Limb (tissue), 2 donors: ENCODE results near the gene CAMSAP1.
"Not testable (repeated sequence)": the region's sequence is repeated elsewhere in the genome, so short reads cannot be mapped to it uniquely, and the experiment has no call there.

Experiments
- DNase-seq, 2 donors: peaks; one replicate each; pipeline ENCODE4 v3.0.0-alpha.2; 2016; ENCODE audit errors: extremely low spot score in 2 of 2

CAMSAP1 gene, protein sequence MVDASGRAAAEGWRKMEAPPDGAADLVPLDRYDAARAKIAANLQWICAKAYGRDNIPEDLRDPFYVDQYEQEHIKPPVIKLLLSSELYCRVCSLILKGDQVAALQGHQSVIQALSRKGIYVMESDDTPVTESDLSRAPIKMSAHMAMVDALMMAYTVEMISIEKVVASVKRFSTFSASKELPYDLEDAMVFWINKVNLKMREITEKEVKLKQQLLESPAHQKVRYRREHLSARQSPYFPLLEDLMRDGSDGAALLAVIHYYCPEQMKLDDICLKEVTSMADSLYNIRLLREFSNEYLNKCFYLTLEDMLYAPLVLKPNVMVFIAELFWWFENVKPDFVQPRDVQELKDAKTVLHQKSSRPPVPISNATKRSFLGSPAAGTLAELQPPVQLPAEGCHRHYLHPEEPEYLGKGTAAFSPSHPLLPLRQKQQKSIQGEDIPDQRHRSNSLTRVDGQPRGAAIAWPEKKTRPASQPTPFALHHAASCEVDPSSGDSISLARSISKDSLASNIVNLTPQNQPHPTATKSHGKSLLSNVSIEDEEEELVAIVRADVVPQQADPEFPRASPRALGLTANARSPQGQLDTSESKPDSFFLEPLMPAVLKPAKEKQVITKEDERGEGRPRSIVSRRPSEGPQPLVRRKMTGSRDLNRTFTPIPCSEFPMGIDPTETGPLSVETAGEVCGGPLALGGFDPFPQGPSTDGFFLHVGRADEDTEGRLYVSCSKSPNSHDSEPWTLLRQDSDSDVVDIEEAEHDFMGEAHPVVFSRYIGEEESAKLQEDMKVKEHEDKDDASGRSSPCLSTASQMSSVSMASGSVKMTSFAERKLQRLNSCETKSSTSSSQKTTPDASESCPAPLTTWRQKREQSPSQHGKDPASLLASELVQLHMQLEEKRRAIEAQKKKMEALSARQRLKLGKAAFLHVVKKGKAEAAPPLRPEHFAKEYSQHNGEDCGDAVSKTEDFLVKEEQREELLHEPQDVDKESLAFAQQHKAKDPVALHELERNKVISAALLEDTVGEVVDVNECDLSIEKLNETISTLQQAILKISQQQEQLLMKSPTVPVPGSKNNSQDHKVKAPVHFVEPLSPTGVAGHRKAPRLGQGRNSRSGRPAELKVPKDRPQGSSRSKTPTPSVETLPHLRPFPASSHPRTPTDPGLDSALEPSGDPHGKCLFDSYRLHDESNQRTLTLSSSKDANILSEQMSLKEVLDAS (N-terminal part only)

DNA sequence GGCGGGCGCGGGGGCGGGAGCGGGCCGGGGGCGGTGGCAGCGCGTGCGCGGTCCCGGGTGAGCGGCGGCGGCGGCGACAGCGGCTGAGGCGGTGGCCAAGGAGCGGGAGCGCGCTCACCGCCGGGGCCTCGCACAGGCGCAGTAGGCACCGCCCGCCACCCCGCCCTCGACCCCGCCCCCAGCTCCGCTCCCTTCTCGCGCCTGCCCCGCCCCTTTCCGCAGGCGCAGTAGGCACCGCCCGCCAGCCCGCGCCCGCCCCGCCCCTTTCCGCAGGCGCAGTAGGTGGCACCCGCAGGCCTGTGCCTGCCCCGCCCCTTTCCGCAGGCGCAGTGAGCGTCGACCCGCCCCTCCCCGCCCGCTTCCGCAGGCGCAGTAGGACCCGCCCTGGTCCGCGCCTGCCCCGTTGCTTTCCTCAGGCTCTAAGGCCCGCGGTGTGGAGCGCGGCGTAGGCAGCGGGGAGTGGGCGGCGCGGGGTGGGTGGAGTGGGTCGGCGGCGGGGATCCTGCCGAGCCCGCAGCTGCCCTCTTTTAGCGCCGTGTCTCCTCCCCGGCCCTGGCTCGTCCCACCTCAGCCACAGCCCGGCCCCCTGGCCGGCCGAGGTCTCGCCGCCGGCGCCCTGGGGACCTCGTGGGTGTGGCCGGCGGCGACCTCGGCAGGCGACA, at the start of gene CAMSAP1:
Gene CAMSAP1 (minus strand): TSS at position 116 of the 662 bp plus-strand sequence. CDS start 387 bp downstream, outside the sequence.
- DNase-seq: peak; percentile 96 to 99

DNA sequence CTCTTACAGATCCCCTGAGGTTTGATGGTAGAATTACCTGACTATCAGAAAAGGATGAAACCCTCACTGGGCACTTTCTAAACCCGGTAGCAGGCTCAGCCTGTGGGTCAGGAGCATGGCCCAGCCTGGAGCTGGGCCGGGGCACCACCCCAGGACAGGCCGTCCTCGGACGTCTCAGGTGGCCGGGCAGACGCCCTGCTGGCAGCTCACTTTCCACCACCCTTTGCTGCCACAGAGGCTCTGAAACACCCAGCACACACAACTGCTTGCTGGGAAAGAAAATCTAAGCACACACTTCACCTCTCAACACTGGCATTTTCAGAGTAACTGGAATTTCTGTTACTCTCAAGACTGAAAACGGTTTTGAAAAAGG, 49.4 kb upstream of the CAMSAP1 start:
- DNase-seq: no peak

DNA sequence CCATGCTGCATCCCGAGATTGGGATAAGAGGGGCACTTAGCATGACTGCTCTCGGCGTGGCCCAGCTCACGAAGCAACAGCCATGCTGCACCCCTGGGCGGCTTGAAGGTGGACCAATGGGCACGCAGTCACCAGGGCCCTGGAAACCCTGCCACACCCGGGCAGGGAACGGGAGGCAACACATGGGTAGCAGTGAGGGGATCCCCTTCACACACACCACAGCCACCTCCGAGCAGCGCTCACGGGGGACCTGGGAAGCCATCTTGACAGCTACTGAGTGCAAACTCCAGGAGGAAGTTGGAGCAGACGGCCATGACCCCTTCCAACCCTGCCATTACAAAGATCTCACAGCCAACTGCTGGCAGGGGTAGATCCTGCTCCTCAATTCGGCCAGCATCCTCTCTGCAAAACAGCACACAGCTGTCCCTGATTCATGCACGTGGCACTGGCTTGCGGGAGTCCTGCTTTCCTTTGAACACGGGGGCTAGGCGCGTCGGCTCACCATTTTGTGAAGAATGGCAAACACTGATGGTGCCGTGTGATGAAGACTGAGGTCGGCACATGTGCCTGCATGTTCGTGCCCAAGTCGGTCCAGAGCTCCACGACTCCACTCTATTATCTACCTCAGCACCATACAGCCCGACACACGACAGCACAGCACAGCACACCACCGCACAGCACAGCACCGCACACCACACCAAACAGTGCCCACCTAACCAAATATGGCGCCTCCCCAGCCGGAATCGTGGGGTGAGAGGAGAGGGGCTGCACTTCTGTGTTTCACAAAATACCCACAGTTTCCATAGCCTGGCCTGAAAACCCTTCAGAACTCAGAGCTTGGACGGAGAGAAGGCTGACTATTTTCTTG, 48.8 kb upstream of the CAMSAP1 start:
- no peak for DNase-seq

DNA sequence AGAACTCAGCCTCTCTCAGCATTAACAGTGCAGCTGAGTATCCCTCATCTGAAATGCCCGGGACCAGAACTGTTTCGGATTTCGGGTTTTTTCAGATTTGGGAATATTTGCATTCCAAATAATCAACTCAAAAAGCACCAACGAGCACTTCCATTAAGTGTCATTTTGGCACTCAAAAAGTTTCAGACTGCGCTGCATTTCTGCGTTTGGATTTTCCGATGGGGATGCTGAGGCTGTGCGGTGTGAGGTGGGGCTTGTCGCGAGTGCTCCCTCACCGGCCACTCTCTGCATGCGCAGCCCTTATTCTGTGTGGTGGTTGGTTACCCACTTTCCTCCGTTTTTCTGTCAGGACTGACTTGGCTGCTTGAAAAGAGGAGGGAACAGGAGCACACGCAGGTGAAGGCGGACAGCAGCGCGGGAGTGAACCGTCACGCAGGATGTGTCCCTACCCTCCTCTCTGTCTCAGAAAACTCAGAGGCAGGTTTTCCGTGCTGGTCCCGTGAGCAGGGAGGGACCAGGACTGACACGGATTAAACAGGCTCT, 45.4 kb upstream of the CAMSAP1 start:
- DNase-seq: no peak

DNA sequence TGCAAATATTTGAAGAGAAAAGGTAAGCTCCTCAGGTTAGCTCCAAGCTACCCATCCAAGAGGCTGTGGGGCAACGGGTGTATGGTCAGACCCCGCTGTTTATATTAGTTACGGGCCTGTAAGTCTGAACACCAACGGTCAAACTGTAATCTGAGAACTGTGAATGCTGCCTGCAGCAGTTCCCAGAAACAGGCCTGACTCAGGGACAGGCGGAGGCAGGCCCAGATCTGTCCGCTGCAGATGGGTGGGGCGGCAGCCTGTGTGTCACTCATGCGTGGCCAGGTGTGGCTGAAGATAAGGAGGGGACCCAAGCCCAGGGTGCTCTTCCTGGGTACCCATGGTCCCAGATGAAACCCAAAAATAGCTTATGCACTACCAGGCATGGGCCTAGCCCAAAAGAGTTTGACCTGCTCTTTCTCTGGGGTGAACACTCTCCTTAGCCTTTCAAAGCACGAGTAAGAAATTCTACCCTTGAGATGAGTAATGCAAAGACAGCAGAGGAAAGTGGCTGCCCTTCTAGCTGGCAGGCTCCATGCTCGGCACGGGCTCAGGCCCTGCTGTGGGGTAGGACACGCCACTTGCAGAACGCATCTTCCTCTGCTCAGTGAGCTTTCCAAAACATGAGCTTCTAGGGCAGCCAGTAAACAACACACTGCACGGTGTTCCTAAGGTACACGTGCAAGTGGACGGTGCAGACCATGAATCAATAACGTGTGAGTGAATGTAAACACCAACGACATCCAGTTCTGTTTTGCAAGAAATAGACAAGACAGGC, 44.7 kb upstream of the CAMSAP1 start:
- no peak for DNase-seq

DNA sequence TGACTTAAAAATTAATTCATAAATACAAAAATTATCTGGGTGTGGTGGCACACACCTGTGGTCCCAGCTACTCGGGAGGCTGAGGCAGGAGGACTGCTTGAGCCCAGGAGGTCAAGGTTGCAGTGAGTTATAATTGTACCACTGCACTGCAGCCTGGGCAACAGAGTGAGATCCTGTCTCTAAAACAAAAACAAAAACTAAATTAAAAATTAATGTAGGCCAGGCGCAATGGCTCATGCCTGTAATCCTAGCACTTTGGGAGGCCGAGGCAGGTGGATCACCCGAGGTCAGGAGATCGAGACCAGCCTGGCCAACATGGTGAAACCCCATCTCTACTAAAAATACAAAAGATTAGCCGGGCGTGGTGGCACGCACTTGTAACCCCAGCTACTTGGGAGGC, 44.0 kb upstream of the CAMSAP1 start:
- DNase-seq: not testable (repeated sequence)

DNA sequence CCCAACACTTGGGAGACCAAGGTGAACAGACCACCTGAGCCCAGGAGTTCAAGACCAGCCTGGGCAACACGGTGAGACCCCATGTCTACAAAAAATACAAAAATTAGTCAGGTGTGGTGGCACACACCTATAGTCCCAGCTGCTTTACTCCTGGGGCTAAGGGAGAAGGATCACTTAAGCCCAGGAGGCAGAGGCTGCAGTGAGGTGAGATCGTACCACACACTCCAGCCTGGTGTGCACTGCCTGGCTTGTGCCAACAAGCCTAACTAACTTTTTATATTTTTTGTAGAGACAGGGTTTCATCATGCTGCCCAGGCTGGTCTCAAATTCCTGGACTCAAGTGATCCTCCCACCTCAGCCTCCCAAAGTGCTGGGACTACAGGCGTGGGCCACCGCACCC, 43.5 kb upstream of the CAMSAP1 start:
- not testable (repeated sequence) for DNase-seq

DNA sequence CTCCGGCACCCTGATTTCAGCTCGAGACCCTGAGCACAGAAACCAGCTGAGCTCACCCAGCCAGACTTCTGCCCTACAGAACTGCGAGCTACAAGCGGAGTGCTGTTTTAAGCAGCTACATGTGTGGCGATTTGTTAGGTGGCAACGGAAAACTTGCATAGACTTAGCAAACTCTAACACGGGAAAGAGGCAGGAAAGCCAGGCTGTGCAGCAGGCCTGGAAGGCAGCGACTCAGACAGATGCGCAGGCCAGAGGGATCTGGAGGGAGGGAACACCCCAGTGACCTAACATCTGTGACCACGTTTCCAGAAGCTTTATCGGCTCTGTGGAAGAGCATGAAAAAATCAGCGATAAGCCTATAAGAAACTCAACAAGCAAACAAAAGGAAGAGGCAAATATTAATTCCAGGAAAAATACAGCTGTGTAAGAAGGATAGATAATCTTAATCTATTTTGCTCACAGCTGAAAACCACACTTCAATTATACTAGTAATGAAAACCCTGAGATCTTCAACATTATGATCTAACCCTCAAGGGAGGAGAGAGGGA, 42.9 kb upstream of the CAMSAP1 start:
- DNase-seq: no peak

DNA sequence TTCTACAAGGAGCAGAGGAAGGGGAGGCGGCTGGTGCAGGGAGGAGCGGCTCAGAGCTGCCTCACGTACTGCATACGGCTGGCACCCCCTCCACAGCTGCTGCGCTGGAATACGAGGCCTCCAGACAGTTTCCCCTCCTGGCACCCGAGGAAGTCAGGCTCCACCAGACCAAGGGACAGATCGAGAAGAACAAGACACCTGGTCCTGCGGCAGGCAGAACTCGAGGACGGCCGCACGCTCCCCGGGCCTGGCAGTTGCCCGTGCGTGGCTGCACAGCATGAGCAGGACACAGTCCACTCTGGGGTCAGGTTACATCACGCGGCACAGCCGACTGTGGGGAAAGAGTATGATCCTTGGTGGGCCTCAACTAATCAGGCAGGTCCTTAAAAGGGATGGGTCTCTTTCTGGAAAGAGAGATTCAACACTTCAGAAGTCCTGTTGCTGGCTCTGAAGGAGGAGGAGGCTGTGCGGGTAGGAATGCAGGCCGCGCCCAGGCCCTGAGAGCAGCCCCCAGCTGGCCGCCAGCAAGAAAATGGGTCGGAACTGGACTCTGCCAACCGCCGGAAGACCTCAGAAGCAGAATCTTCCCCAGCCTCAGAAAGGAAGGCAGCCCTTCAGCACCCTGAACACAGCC, 42.3 kb upstream of the CAMSAP1 start:
- DNase-seq: no peak

DNA sequence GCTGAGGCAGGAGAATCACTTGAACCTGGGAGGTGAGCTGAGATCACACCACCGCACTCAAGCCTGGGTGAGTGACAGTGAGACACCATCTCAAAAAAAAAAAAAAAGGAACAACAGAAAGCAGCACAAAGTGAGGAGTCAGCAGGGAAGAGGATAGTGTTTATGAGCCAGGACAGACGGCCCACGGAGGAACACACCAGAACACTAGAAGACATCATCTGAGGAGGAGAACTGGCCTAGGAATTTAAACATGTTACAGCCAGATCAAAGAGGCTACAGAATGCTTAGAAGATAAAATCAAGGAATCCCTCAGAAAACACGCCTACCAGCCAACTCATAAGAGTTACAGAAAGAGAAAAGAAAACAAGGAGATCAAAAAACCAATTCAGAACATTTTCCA, 41.6 kb upstream of the CAMSAP1 start:
- DNase-seq: no peak

DNA sequence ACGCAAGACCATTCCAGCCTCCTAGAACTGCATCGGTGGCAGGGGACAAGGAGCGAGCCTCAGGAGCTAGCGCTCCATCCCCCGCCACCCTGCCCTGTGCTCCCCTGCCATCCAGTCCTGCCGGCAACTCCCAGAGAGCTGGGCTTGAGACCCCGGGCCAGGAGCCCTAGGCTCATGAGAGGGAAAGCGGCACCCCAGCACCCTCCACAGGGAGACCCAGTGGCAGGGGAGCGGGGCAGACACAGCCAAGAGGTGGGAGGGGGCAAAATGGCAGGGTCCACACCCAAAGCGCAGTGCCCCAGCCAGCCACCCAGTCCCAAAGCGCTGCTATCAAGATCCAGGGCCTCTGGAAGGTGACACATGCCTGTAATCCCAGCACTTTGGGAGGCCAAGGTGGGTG, 41.1 kb upstream of the CAMSAP1 start:
- DNase-seq: no peak

DNA sequence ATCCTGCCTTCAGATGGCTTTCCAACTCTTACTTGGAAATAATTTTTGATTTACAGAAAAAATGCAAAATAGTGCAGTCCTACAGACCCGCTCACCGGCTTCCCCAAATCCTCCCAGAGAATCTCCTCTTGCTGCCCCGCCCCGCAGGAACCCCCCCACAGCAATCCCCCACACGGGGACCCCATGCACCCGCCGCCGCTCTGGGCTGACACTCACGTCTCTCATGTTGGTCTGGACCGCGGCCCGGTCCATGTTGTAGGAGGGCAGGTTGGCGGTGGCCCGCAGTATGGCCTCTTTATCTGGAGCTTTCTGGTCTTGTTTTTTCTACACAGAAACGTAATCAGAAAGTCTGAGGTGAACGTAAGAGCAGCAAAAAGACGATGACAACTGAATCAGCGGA, 40.2 kb upstream of the CAMSAP1 start:
- DNase-seq: peak in 1 of 2 donors; percentile 14

DNA sequence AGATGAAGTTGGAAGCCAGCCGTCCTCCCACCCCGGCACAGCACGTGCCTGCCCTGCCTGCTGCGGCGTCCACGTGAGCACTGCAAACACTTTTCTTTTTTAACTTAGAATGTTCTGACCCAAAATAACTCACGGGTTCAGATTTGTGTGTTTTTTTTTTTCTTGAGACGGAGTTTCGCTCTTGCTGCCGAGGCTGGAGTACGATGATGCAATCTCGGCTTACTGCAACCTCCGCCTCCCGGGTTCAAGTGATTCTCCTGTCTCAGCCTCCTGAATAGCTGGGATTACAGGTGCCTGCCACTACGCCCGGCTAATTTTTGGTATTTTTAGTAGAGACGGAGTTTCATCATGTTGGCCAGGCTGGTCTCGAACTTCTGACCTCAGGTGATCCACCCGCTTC, 39.8 kb upstream of the CAMSAP1 start:
- not testable (repeated sequence) for DNase-seq

DNA sequence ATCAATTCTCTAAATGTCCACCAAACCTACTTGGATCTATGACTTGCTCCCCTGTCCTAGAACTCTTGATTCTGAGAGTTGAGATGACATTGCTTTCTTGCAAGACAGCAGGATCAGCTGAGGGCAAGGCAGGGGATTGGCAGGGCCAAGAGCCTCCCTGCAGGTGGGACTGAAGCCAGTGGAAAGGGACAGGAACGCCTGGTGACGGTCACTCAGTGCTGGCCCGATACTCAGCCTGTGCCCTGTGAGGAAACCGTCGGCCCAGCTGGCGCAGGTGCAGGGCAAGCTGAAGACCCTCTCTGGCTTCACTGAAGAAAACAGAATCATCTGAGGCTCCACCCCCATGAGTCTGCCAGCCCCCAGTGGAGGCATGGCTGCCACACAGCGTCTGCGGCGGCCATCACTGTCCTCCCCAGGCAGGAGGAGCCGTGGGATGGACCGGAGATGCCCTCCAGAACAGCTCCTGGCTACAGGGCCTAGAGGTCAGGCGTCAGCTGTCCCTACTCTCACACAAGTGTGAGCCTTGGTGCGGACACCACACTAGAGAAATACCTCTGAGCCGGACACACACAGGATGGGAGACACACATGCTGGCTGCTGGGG, 39.1 kb upstream of the CAMSAP1 start:
- DNase-seq: no peak

DNA sequence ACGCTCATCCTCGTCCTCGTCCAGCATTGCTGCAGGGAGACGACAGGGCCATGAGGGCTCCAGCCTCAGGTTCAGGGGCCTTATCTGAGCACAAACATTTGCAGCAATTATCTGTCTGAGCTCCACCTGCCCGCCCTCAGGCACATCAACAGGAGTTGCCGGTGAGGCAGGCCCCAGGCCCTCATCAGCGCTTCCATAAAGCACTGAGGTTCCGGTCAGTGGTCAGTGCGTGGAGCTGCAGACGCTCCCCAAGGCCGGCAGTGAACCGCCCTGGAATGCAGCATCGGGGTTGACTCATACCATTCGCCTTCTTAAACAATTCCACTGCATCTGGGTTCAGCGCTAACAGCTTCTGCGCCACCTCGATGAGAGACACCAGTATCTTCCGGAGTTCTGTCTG, 38.6 kb upstream of the CAMSAP1 start:
- DNase-seq: no peak

DNA sequence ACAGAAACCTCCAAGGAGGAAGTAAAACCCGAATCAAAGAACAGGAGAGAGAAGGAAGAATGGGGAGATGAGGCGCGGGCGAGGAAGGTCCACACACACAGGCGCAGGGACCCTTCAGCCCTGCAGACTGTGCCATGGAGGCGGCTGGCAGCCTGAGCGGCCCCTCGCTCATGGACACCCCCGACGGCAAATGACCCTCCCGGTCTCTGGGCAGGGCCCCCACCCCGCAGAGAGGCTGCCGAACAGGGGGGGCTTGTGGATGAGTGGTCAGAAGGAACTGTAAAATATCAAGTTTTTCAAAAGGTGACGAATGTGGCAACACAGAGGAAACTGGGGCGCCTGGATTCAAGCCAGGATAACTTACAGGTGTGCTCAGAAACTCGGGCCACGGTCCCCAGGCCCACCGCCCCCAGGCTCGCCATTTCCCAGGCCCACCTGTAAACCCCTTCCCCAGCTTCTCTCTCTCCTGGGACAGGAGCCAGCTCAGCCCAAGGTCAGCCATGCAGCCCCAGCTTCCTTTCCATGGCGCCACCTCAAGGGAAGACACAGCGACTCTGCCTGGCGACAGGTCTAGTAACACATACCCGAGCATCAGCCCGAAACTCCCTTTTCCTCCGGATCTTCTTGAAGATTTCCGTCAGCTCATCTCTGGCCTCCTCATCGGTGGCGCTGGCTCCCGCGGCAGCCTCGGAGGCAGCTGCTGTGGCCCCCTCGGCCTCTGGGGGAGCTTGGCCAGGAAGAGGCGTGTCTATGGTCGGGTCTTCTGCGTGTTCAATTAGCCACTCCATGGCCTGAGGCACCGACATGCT, 37.3 kb upstream of the CAMSAP1 start:
- DNase-seq: no peak

DNA sequence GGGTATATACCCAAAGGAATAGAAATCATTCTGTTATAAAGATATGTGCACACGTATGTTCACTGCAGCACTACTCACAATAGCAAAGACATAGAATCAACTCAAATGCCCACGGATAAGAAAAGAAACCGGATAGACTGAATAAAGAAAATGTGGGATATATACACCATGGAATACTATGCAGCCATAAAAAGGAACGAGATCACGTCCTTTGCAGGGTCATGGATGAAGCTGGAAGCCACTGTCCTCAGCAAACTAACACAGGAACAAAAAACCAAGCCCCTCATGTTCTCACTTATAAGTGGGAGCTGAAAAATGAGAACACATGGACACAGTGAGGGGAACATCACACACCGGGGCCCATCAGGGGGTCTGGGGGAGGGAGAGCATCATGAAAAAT, 36.3 kb upstream of the CAMSAP1 start:
- not testable (repeated sequence) for DNase-seq
